HCT116 (cell line): Measurements from ENCODE around the gene TMEM74B. TPM values are rescaled to one million over a fixed set of nuclear protein-coding genes. Genes with fewer than 3 reads are reported as not detected.

Source experiments
- ATAC-seq: fragments of 200-7000 bp; cut with Tn5 transposase; 2 replicates; pipeline ENCODE4 v1.9.1; 2020; ENCODE audit warnings: mild to moderate bottlenecking, moderate library complexity
- BruUV-seq: library from RNA; stranded (reverse); fragments of 400-500 nt; replicated peaks from 2 replicates; lab custom pipeline; 2021; lab: Mats Ljungman, UMichigan
- CTCF ChIA-PET: fragments of 300-600 bp; sonication (Branson Sonifier 250); formaldehyde crosslinking; loops from one replicate; lab custom pipeline; 2021; ENCODE audit warnings: antibody characterized with exemption; lab: Charles Lee
- POLR2A ChIA-PET: fragments of 300-600, 350-600 bp; sonication (Branson Sonifier 250); formaldehyde crosslinking; loops from one replicate; lab custom pipeline; 2021; ENCODE audit warnings: antibody characterized with exemption; lab: Charles Lee
- RAD21 ChIA-PET, 2 experiments: fragments of 300-600 bp; sonication (Branson Sonifier 250); formaldehyde crosslinking; loops; one replicate each; lab custom pipeline; 2023; ENCODE audit warnings: low total read pairs in 2 of 2; ENCODE audit not compliant: uncharacterized antibody in 2 of 2, unreplicated experiment in 2 of 2, low non-redundant PET in 1 of 2; lab: Charles Lee
- DNase-seq: peaks from one replicate; pipeline ENCODE4 v3.0.0-alpha.2; 2010; ENCODE audit warnings: low read depth, low spot score
- H2AFZ ChIP-seq: fragments of 200-600 bp; shearing (Covaris generic), sonication (generic); 2 replicates; pipeline ENCODE4 v1.6.1; 2017; ENCODE audit warnings: low read depth, mixed run types, mixed read lengths, antibody characterized with exemption, low read length; ENCODE audit not compliant: poor library complexity, severe bottlenecking
- H3K27ac ChIP-seq: 2 replicates; pipeline ENCODE4 v1.5.1; 2012; ENCODE audit warnings: low read depth, low read length
- H3K27me3 ChIP-seq: fragments of 200-600 bp; sonication (generic); 2 replicates; pipeline ENCODE4 v1.6.1; 2016; ENCODE audit warnings: mixed run types, low read length, mixed read lengths; ENCODE audit not compliant: insufficient read depth
- H3K36me3 ChIP-seq, 2 experiments: fragments of 200-500 bp in 1 of 2; fragments of 200-600 bp in 1 of 2; sonication (Bioruptor generic) in 1 of 2; sonication (generic) in 1 of 2; 2 replicates each; pipeline versions ENCODE4 v1.5.1 to v1.6.1; 2014 to 2016; ENCODE audit warnings: low read length in 2 of 2, inconsistent platforms in 1 of 2, mixed read lengths in 1 of 2, mixed run types in 1 of 2; ENCODE audit not compliant: insufficient read depth in 2 of 2, control insufficient read depth in 1 of 2
- H3K4me1 ChIP-seq, 2 experiments: fragments of 200-600 bp in 1 of 2; sonication (generic) in 1 of 2; 2 replicates each; pipeline versions ENCODE4 v1.5.1 to v1.6.1; 2012 to 2017; ENCODE audit warnings: low read length in 2 of 2, inconsistent platforms in 1 of 2, mild to moderate bottlenecking in 1 of 2, mixed read lengths in 1 of 2, mixed run types in 1 of 2, moderate library complexity in 1 of 2; ENCODE audit not compliant: insufficient read depth in 2 of 2, control insufficient read depth in 1 of 2
- H3K4me2 ChIP-seq: fragments of 200-600 bp; sonication (generic); 2 replicates; pipeline ENCODE4 v1.6.1; 2017; ENCODE audit warnings: mixed run types, low read length, mixed read lengths
- H3K4me3 ChIP-seq, 2 experiments: fragments of 200-600 bp in 1 of 2; sonication (generic) in 1 of 2; replicated peaks in 1 of 2; 2 replicates each; pipeline ENCODE4 v1.5.1; 2011 to 2016; ENCODE audit warnings: low read length in 2 of 2, control low read depth in 1 of 2, low read depth in 1 of 2, mild to moderate bottlenecking in 1 of 2, mixed read lengths in 1 of 2, mixed run types in 1 of 2
- H3K79me2 ChIP-seq: fragments of 200-600 bp; sonication (generic); 2 replicates; pipeline ENCODE4 v1.6.1; 2017; ENCODE audit warnings: mild to moderate bottlenecking, mixed run types, low read length, moderate library complexity, mixed read lengths; ENCODE audit not compliant: insufficient read depth
- H3K9ac ChIP-seq: fragments of 200-600 bp; sonication (generic); 2 replicates; pipeline ENCODE4 v1.6.1; 2016; ENCODE audit warnings: low read length, mixed read lengths
- H3K9me2 ChIP-seq: fragments of 200-600 bp; sonication (generic), shearing (Covaris generic); 2 replicates; pipeline ENCODE4 v1.6.1; 2017; ENCODE audit warnings: mixed run types, mild to moderate bottlenecking, moderate library complexity; ENCODE audit not compliant: insufficient read depth
- H3K9me3 ChIP-seq, 2 experiments: fragments of 200-500 bp in 1 of 2; fragments of 200-600 bp in 1 of 2; sonication (Bioruptor generic) in 1 of 2; sonication (generic) in 1 of 2; 2 replicates each; pipeline ENCODE4 v1.6.1; 2014 to 2017; ENCODE audit warnings: low read length in 2 of 2, mixed read lengths in 2 of 2, inconsistent platforms in 1 of 2, low read depth in 1 of 2, mild to moderate bottlenecking in 1 of 2, mixed run types in 1 of 2, moderate library complexity in 1 of 2; ENCODE audit not compliant: control insufficient read depth in 1 of 2, insufficient read depth in 1 of 2
- H4K20me1 ChIP-seq: fragments of 200-600 bp; sonication (generic), shearing (Covaris generic); 2 replicates; pipeline ENCODE4 v1.6.1; 2017; ENCODE audit warnings: mixed run types, mild to moderate bottlenecking, moderate library complexity; ENCODE audit not compliant: insufficient read depth
- CBX3 ChIP-seq: IDR thresholded peaks from 2 replicates; pipeline ENCODE4 v1.6.1; 2012; ENCODE audit warnings: low read depth
- CEBPB ChIP-seq: IDR thresholded peaks from 2 replicates; pipeline ENCODE4 v1.6.1; 2012; ENCODE audit warnings: low read depth
- EGR1 ChIP-seq: IDR thresholded peaks from 2 replicates; pipeline ENCODE4 v1.6.1; 2012; ENCODE audit warnings: low read depth
- ELF1 ChIP-seq: IDR thresholded peaks from 2 replicates; pipeline ENCODE4 v1.6.1; 2012; ENCODE audit warnings: low read depth, borderline replicate concordance
- EZH2 ChIP-seq: fragments of 200-600 bp; sonication (generic); IDR thresholded peaks from 2 replicates; pipeline ENCODE4 v1.6.1; 2017; ENCODE audit warnings: antibody characterized with exemption, mixed run types
- EZH2phosphoT487 ChIP-seq: fragments of 200-600 bp; IDR thresholded peaks from 2 replicates; pipeline ENCODE4 v1.6.1; 2018; ENCODE audit warnings: antibody characterized with exemption, borderline replicate concordance
- JUND ChIP-seq: IDR thresholded peaks from 2 replicates; pipeline ENCODE4 v1.6.1; 2012
- POLR2AphosphoS5 ChIP-seq: IDR thresholded peaks from 2 replicates; pipeline ENCODE4 v1.6.1; 2011; ENCODE audit warnings: mild to moderate bottlenecking, low read depth, low read length, moderate library complexity
- RAD21 ChIP-seq: IDR thresholded peaks from 2 replicates; pipeline ENCODE4 v1.6.1; 2012; ENCODE audit warnings: low read depth, mild to moderate bottlenecking
- SIN3A ChIP-seq: IDR thresholded peaks from 2 replicates; pipeline ENCODE4 v1.6.1; 2012; ENCODE audit warnings: low read depth
- SP1 ChIP-seq: IDR thresholded peaks from 2 replicates; pipeline ENCODE4 v1.6.1; 2012; ENCODE audit warnings: low read depth
- SRF ChIP-seq: IDR thresholded peaks from 2 replicates; pipeline ENCODE4 v1.6.1; 2012; ENCODE audit warnings: low read depth
- TCF7L2 ChIP-seq: IDR thresholded peaks from 2 replicates; pipeline ENCODE4 v1.7.0; 2011; ENCODE audit warnings: borderline replicate concordance, inconsistent platforms; ENCODE audit not compliant: insufficient read depth, insufficient read length; ENCODE audit errors: extremely low read depth
- YY1 ChIP-seq: IDR thresholded peaks from 2 replicates; pipeline ENCODE4 v1.6.1; 2011; ENCODE audit warnings: low read length, low read depth, moderate library complexity, mild to moderate bottlenecking; ENCODE audit not compliant: insufficient replicate concordance; ENCODE audit errors: extremely low read depth
- intact Hi-C: fragments of 100-400 bp; cut with micrococcal nuclease; formaldehyde crosslinking; loops from 2 replicates; pipeline ENCODE4 v1.10.0; 2022
- total RNA-seq: library from RNA; stranded (reverse); gene quantifications from one replicate; pipeline ENCODE4 v1.2.1, GENCODE V29; 2021; ENCODE audit not compliant: unreplicated experiment
- TF ChIP-seq, protein P1 (sequence below): IDR thresholded peaks from 2 replicates; pipeline ENCODE4 v1.6.1; 2011; ENCODE audit warnings: mild to moderate bottlenecking, low read length, moderate library complexity; ENCODE audit not compliant: insufficient replicate concordance; ENCODE audit errors: extremely low read depth
- TF ChIP-seq, protein P2 (sequence below): IDR thresholded peaks from 2 replicates; pipeline ENCODE4 v1.6.1; 2012
- TF ChIP-seq, protein P3 (sequence below), 3 experiments: fragments of 200-600 bp in 1 of 3; sonication (generic) in 1 of 3; IDR thresholded peaks in 2 of 3; conservative IDR thresholded peaks in 1 of 3; 2 replicates each; pipeline ENCODE4 v1.5.1; 2012 to 2017; ENCODE audit warnings: low read depth in 2 of 3, low read length in 2 of 3, antibody characterized with exemption in 1 of 3, borderline replicate concordance in 1 of 3, control low read depth in 1 of 3, mild to moderate bottlenecking in 1 of 3, mixed read lengths in 1 of 3, mixed run types in 1 of 3, moderate library complexity in 1 of 3; ENCODE audit not compliant: insufficient read depth in 1 of 3
- TF ChIP-seq, protein P4 (sequence below): IDR thresholded peaks from 2 replicates; pipeline ENCODE4 v1.6.1; 2012; ENCODE audit warnings: low read depth
- TF ChIP-seq, protein P5 (sequence below): IDR thresholded peaks from 2 replicates; pipeline ENCODE4 v1.6.1; 2012

TMEM74B gene
- total RNA-seq, 1 experiment from 2014 or later: 25.7 TPM

DNA sequence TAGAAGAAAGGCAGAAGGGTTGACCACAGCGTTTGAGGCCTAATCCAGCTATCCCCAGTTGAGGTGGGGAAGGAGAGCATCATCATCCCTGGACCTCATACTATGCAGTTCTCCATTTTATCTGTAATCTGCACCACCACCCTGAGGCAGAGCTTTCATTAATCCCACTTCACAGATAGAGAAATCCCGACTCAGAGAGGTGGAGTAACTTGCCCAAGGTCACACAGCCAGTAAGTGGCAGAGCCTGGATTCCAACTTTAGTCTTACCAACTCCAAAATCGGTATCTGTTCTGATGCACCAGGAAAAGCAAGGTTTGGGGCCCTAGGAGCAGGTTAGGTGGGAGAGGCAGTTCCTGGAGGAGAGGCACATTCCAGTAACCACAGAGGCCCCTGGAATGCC is 6.7 kb downstream of the TMEM74B start:
- ATAC-seq (no peak), DNase-seq (no peak)
- H3K9me2 ChIP-seq: no peaks in the 10 kb centered on the region
- intact Hi-C loops: no loop called here
- H2AFZ ChIP-seq: no peak overlapping the region
- ChIA-PET RAD21 (no interaction called here), POLR2A (no interaction called here), CTCF (no interaction called here)
- no peaks in the 10 kb centered on the region for H4K20me1 ChIP-seq
- TF ChIP-seq, protein P1, sequence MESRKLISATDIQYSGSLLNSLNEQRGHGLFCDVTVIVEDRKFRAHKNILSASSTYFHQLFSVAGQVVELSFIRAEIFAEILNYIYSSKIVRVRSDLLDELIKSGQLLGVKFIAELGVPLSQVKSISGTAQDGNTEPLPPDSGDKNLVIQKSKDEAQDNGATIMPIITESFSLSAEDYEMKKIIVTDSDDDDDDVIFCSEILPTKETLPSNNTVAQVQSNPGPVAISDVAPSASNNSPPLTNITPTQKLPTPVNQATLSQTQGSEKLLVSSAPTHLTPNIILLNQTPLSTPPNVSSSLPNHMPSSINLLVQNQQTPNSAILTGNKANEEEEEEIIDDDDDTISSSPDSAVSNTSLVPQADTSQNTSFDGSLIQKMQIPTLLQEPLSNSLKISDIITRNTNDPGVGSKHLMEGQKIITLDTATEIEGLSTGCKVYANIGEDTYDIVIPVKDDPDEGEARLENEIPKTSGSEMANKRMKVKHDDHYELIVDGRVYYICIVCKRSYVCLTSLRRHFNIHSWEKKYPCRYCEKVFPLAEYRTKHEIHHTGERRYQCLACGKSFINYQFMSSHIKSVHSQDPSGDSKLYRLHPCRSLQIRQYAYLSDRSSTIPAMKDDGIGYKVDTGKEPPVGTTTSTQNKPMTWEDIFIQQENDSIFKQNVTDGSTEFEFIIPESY: no peak
- TF ChIP-seq RAD21: no peak
- TF ChIP-seq YY1: no peak
- TF ChIP-seq CEBPB: no peak
- TF ChIP-seq, protein P2, sequence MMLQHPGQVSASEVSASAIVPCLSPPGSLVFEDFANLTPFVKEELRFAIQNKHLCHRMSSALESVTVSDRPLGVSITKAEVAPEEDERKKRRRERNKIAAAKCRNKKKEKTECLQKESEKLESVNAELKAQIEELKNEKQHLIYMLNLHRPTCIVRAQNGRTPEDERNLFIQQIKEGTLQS: no peak
- TF ChIP-seq SIN3A: no peak
- no peak for TF ChIP-seq POLR2AphosphoS5
- TF ChIP-seq CBX3: no peak
- no peak for TF ChIP-seq JUND
- TF ChIP-seq, protein P3, sequence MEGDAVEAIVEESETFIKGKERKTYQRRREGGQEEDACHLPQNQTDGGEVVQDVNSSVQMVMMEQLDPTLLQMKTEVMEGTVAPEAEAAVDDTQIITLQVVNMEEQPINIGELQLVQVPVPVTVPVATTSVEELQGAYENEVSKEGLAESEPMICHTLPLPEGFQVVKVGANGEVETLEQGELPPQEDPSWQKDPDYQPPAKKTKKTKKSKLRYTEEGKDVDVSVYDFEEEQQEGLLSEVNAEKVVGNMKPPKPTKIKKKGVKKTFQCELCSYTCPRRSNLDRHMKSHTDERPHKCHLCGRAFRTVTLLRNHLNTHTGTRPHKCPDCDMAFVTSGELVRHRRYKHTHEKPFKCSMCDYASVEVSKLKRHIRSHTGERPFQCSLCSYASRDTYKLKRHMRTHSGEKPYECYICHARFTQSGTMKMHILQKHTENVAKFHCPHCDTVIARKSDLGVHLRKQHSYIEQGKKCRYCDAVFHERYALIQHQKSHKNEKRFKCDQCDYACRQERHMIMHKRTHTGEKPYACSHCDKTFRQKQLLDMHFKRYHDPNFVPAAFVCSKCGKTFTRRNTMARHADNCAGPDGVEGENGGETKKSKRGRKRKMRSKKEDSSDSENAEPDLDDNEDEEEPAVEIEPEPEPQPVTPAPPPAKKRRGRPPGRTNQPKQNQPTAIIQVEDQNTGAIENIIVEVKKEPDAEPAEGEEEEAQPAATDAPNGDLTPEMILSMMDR (IDR thresholded peaks at IDR 0.05 in 2 of 3, conservative IDR thresholded peaks at IDR 0.05 in 1 of 3; ENCODE audit: borderline replicate concordance in 1 of 3, insufficient read depth in 1 of 3, low read depth in 2 of 3, low read length in 2 of 3): no peak
- TF ChIP-seq EZH2phosphoT487: no peak
- TF ChIP-seq SRF: no peak
- TF ChIP-seq EZH2: no peak
- TF ChIP-seq, protein P4, sequence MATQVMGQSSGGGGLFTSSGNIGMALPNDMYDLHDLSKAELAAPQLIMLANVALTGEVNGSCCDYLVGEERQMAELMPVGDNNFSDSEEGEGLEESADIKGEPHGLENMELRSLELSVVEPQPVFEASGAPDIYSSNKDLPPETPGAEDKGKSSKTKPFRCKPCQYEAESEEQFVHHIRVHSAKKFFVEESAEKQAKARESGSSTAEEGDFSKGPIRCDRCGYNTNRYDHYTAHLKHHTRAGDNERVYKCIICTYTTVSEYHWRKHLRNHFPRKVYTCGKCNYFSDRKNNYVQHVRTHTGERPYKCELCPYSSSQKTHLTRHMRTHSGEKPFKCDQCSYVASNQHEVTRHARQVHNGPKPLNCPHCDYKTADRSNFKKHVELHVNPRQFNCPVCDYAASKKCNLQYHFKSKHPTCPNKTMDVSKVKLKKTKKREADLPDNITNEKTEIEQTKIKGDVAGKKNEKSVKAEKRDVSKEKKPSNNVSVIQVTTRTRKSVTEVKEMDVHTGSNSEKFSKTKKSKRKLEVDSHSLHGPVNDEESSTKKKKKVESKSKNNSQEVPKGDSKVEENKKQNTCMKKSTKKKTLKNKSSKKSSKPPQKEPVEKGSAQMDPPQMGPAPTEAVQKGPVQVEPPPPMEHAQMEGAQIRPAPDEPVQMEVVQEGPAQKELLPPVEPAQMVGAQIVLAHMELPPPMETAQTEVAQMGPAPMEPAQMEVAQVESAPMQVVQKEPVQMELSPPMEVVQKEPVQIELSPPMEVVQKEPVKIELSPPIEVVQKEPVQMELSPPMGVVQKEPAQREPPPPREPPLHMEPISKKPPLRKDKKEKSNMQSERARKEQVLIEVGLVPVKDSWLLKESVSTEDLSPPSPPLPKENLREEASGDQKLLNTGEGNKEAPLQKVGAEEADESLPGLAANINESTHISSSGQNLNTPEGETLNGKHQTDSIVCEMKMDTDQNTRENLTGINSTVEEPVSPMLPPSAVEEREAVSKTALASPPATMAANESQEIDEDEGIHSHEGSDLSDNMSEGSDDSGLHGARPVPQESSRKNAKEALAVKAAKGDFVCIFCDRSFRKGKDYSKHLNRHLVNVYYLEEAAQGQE: no peak
- no peak for TF ChIP-seq TCF7L2
- TF ChIP-seq ELF1: no peak
- TF ChIP-seq, protein P5, sequence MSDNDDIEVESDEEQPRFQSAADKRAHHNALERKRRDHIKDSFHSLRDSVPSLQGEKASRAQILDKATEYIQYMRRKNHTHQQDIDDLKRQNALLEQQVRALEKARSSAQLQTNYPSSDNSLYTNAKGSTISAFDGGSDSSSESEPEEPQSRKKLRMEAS: no peak
- TF ChIP-seq EGR1: no peak
- no peak for TF ChIP-seq SP1
- H3K4me1 ChIP-seq: no peaks in the 10 kb centered on the region
- H3K4me2 ChIP-seq: no peak overlapping the region
- no peaks in the 10 kb centered on the region for H3K79me2 ChIP-seq
- H3K27me3 ChIP-seq: no peaks in the 10 kb centered on the region
- H3K36me3 ChIP-seq: no peaks in the 10 kb centered on the region
- no peak overlapping the region for H3K4me3 ChIP-seq
- no peak overlapping the region for H3K27ac ChIP-seq
- H3K9me3 ChIP-seq: no peaks in the 10 kb centered on the region
- H3K9ac ChIP-seq: no peak overlapping the region
- BruUV-seq: no TSS peak
